HEK293 (cell line): ENCODE results near the gene COL1A2.

Source experiments
- CTCF ChIA-PET: fragments of 350-600 bp; formaldehyde crosslinking; extraction: SDS; loops from one replicate; lab custom pipeline; 2021; ENCODE audit warnings: antibody characterized with exemption; lab: Yijun Ruan, JAX
- POLR2A ChIA-PET: fragments of 300-600 bp; formaldehyde crosslinking; extraction: SDS; loops from one replicate; lab custom pipeline; 2020; ENCODE audit warnings: antibody characterized with exemption, inconsistent platforms; lab: Yijun Ruan, JAX
- H3K27ac ChIP-seq: fragments of 200-500 bp; sonication (Bioruptor generic); 2 replicates; pipeline ENCODE4 v1.5.1; 2014; ENCODE audit warnings: low read depth, low read length, control low read depth, inconsistent platforms; ENCODE audit errors: extremely low read depth
- H3K36me3 ChIP-seq, 2 experiments: fragments of 200-500 bp in 1 of 2; sonication (Bioruptor generic) in 1 of 2; 1 replicate in 1 of 2; 2 replicates in 1 of 2; pipeline ENCODE4 v1.5.1; 2014 to 2017; ENCODE audit warnings: inconsistent platforms in 2 of 2, low read length in 2 of 2; ENCODE audit not compliant: control insufficient read depth in 2 of 2, insufficient read depth in 1 of 2
- H3K4me1 ChIP-seq: fragments of 200-500 bp; sonication (Bioruptor generic); 2 replicates; pipeline ENCODE4 v1.5.1; 2014; ENCODE audit warnings: mild to moderate bottlenecking, low read length, inconsistent platforms; ENCODE audit not compliant: control insufficient read depth, insufficient read depth
- H3K4me3 ChIP-seq: 2 replicates; pipeline ENCODE4 v1.5.1; 2011; ENCODE audit warnings: low read depth, mild to moderate bottlenecking, control low read depth, low read length, moderate library complexity
- H3K9me3 ChIP-seq: fragments of 200-500 bp; sonication (Bioruptor generic); 2 replicates; pipeline ENCODE4 v1.5.1; 2014; ENCODE audit warnings: low read depth, low read length, inconsistent platforms; ENCODE audit not compliant: control insufficient read depth, insufficient read depth
- KLF16 ChIP-seq: fragments of 450-650 bp; formaldehyde crosslinking; IDR thresholded peaks from 2 replicates; pipeline ENCODE4 v1.5.1; 2017; ENCODE audit warnings: missing biosample characterization, missing genetic modification characterization
- KLF8 ChIP-seq: fragments of 450-650 bp; formaldehyde crosslinking; IDR thresholded peaks from 2 replicates; pipeline ENCODE4 v1.5.1; 2016; ENCODE audit warnings: missing biosample characterization, missing genetic modification characterization
- PBX3 ChIP-seq: sonication (generic); formaldehyde crosslinking; IDR thresholded peaks from 2 replicates; pipeline ENCODE4 v1.8.1; 2022; ENCODE audit warnings: mild to moderate bottlenecking, moderate library complexity, missing genetic modification reagents
- ZFP69B ChIP-seq: fragments of 450-650 bp; formaldehyde crosslinking; IDR thresholded peaks from 2 replicates; pipeline ENCODE4 v1.5.1; 2016; ENCODE audit warnings: missing biosample characterization, missing genetic modification characterization
- ZNF175 ChIP-seq: fragments of 450-650 bp; formaldehyde crosslinking; IDR thresholded peaks from 2 replicates; pipeline ENCODE4 v1.5.1; 2016; ENCODE audit warnings: missing biosample characterization, missing genetic modification characterization
- ZNF2 ChIP-seq: fragments of 450-650 bp; formaldehyde crosslinking; IDR thresholded peaks from 2 replicates; pipeline ENCODE4 v1.5.1; 2016; ENCODE audit warnings: missing biosample characterization, missing genetic modification characterization
- ZNF266 ChIP-seq: fragments of 450-650 bp; formaldehyde crosslinking; IDR thresholded peaks from 2 replicates; pipeline ENCODE4 v1.5.1; 2016; ENCODE audit warnings: missing biosample characterization, missing genetic modification characterization, low read depth
- ZNF280C ChIP-seq: fragments of 450-650 bp; formaldehyde crosslinking; IDR thresholded peaks from 2 replicates; pipeline ENCODE4 v1.5.1; 2016; ENCODE audit warnings: missing biosample characterization, missing genetic modification characterization
- ZNF48 ChIP-seq: fragments of 450-650 bp; formaldehyde crosslinking; IDR thresholded peaks from 2 replicates; pipeline ENCODE4 v1.5.1; 2016; ENCODE audit warnings: missing biosample characterization, missing genetic modification characterization
- ZNF544 ChIP-seq: fragments of 450-650 bp; formaldehyde crosslinking; IDR thresholded peaks from 2 replicates; pipeline ENCODE4 v1.5.0; 2017; ENCODE audit warnings: missing biosample characterization, missing genetic modification characterization
- ZNF558 ChIP-seq: fragments of 450-650 bp; formaldehyde crosslinking; IDR thresholded peaks from 2 replicates; pipeline ENCODE4 v1.5.1; 2016; ENCODE audit warnings: missing biosample characterization, missing genetic modification characterization
- ZNF571 ChIP-seq: fragments of 450-650 bp; formaldehyde crosslinking; IDR thresholded peaks from 2 replicates; pipeline ENCODE4 v1.5.0; 2017; ENCODE audit warnings: missing biosample characterization, missing genetic modification characterization
- ZNF639 ChIP-seq: fragments of 450-650 bp; formaldehyde crosslinking; IDR thresholded peaks from 2 replicates; pipeline ENCODE4 v1.5.1; 2016; ENCODE audit warnings: missing biosample characterization, missing genetic modification characterization
- ZNF660 ChIP-seq: fragments of 450-650 bp; IDR thresholded peaks from 2 replicates; pipeline ENCODE4 v1.5.1; 2018; ENCODE audit warnings: missing biosample characterization, mild to moderate bottlenecking, missing genetic modification characterization
- ZNF843 ChIP-seq: fragments of 450-650 bp; formaldehyde crosslinking; IDR thresholded peaks from 2 replicates; pipeline ENCODE4 v1.5.1; 2016; ENCODE audit warnings: missing biosample characterization, missing genetic modification characterization
- ZSCAN5A ChIP-seq: fragments of 450-650 bp; formaldehyde crosslinking; IDR thresholded peaks from 2 replicates; pipeline ENCODE4 v1.5.1; 2016; ENCODE audit warnings: missing biosample characterization, missing genetic modification characterization

The COL1A2 gene

GRCh38 chr7:94417306-94417705 is 22.6 kb downstream of the COL1A2 start:
- H3K36me3 ChIP-seq = no peaks in the 10 kb centered on the region
- POLR2A ChIA-PET = no interaction called here
- no peak for TF ChIP-seq ZNF280C (tag by site-specific recombination)
- TF ChIP-seq, all 188 proteins: peak for 0
- CTCF ChIA-PET = no interaction called here
- no peak overlapping the region for H3K27ac ChIP-seq
- H3K4me3 ChIP-seq = no peak overlapping the region
- H3K9me3 ChIP-seq = no peaks in the 10 kb centered on the region
- no peaks in the 10 kb centered on the region for H3K4me1 ChIP-seq

GRCh38 chr7:94417901-94418300 is 23.2 kb downstream of the COL1A2 start:
- CTCF ChIA-PET = interaction anchor here (1.0 to 1.8 kb wide), 2 partner anchors 19 to 44 kb away, joined by 3 to 6 read pairs; no protein-coding TSS in a partner anchor
- no peaks in the 10 kb centered on the region for H3K36me3 ChIP-seq

GRCh38 chr7:94418851-94419250 is 24.2 kb downstream of the COL1A2 start:
- H3K9me3 ChIP-seq = no peaks in the 10 kb centered on the region
- ChIA-PET CTCF (interaction anchor here (1.0 to 1.8 kb wide), 2 partner anchors 18 to 45 kb away, joined by 3 to 6 read pairs; no protein-coding TSS in a partner anchor), POLR2A (no interaction called here)
- no peak for TF ChIP-seq PBX3
- TF ChIP-seq ZNF843 (tag by site-specific recombination) = no peak
- no peaks in the 10 kb centered on the region for H3K4me1 ChIP-seq
- H3K27ac ChIP-seq = no peak overlapping the region
- no peaks in the 10 kb centered on the region for H3K36me3 ChIP-seq
- no peak overlapping the region for H3K4me3 ChIP-seq

More at GRCh38 chr7:94417901-94418300, 23.2 kb downstream of the COL1A2 start:
- Histone ChIP-seq H3K4me3 (no peak overlapping the region), H3K9me3 (no peaks in the 10 kb centered on the region), H3K4me1 (no peaks in the 10 kb centered on the region), H3K27ac (no peak overlapping the region)
- TF ChIP-seq ZNF544 (tag by site-specific recombination) (no peak), ZFP69B (tag by site-specific recombination) (no peak), ZNF175 (no peak), KLF8 (tag by site-specific recombination) (no peak), ZNF639 (tag by site-specific recombination) (no peak), ZNF571 (no peak), ZNF48 (tag by site-specific recombination) (no peak), ZNF266 (tag by site-specific recombination) (no peak), ZNF2 (no peak), ZSCAN5A (tag by site-specific recombination) (no peak), ZNF558 (no peak), ZNF660 (tag by site-specific recombination) (no peak), KLF16 (tag by site-specific recombination) (no peak)
- POLR2A ChIA-PET = no interaction called here
